ENCODE results near the gene PRDM1.

Gene PRDM1

GRCh38 chr6:106134906-106135634 lies 48.9 kb downstream of the PRDM1 start:
- CTCF ChIA-PET: interaction anchor here (1.0 to 1.3 kb wide), 2 partner anchors 15 to 651 kb away, joined by 4 to 7 read pairs; no protein-coding TSS in a partner anchor
- no peak overlapping the region for H3K27ac ChIP-seq (ENCODE audit: extremely low read depth, low read depth, low read length)
- H3K36me3 ChIP-seq (ENCODE audit: control insufficient read depth in 2 of 2, insufficient read depth in 1 of 2, low read length in 2 of 2): no peaks in the 10 kb centered on the region
- no peak overlapping the region for H3K4me3 ChIP-seq (ENCODE audit: low read depth, low read length)
- no peaks in the 10 kb centered on the region for H3K9me3 ChIP-seq (ENCODE audit: control insufficient read depth, insufficient read depth, low read depth, low read length)
- POLR2A ChIA-PET: no interaction called here
- no peak for TF ChIP-seq ZNF341 (tag by site-specific recombination; IDR thresholded peaks at IDR 0.05; ENCODE audit: low read depth)
- TF ChIP-seq KLF16 (tag by site-specific recombination; IDR thresholded peaks at IDR 0.05): no peak
- no peak for TF ChIP-seq MEIS1 (CRISPR knock-in tag; IDR thresholded peaks at IDR 0.05; ENCODE audit: borderline replicate concordance)
- no peak for TF ChIP-seq YY2 (tag by site-specific recombination; IDR thresholded peaks at IDR 0.05)
- TF ChIP-seq GLI2 (tag by site-specific recombination; IDR thresholded peaks at IDR 0.05; ENCODE audit: borderline replicate concordance, low read depth): no peak
- no peak for TF ChIP-seq PATZ1 (tag by site-specific recombination; IDR thresholded peaks at IDR 0.05)
- no peak for TF ChIP-seq ZNF488 (tag by site-specific recombination; IDR thresholded peaks at IDR 0.05)
- no peak for TF ChIP-seq OSR2 (tag by site-specific recombination; IDR thresholded peaks at IDR 0.05)
- no peak for TF ChIP-seq ATF2 (tag by site-specific recombination; IDR thresholded peaks at IDR 0.05; ENCODE audit: low read depth)
- TF ChIP-seq ZNF654 (tag by site-specific recombination; IDR thresholded peaks at IDR 0.05; ENCODE audit: low read depth): no peak
- no peak for TF ChIP-seq ZFP3 (tag by site-specific recombination; IDR thresholded peaks at IDR 0.05; ENCODE audit: low read depth)
- no peak for TF ChIP-seq ZNF112 (tag by site-specific recombination; IDR thresholded peaks at IDR 0.05)
- no peak for TF ChIP-seq ZXDB (tag by site-specific recombination; IDR thresholded peaks at IDR 0.05)
- no peak for TF ChIP-seq PRDM4 (tag by site-specific recombination; IDR thresholded peaks at IDR 0.05)
- no peak for TF ChIP-seq ZNF280C (tag by site-specific recombination; IDR thresholded peaks at IDR 0.05)
- no peak for TF ChIP-seq ZNF529 (tag by site-specific recombination; IDR thresholded peaks at IDR 0.05; ENCODE audit: insufficient replicate concordance)
- no peak for TF ChIP-seq ZNF510 (tag by site-specific recombination; IDR thresholded peaks at IDR 0.05; ENCODE audit: insufficient replicate concordance)
- TF ChIP-seq ZNF202 (tag by site-specific recombination; IDR thresholded peaks at IDR 0.05; ENCODE audit: borderline replicate concordance): no peak
- H3K4me1 ChIP-seq (ENCODE audit: control insufficient read depth, insufficient read depth, low read length): no peaks in the 10 kb centered on the region
